GM19351 (cell line): ENCODE results near the gene TSHZ2.
A peak's percentile ranks its signal among the peaks of the same experiment; 100 is the strongest.

Experiments
- ATAC-seq: cut with Tn5 transposase; IDR thresholded peaks from one replicate; pipeline ENCODE4 v1.9.1; 2021; ENCODE audit warnings: mild to moderate bottlenecking, moderate library complexity; ENCODE audit not compliant: unreplicated experiment

Gene TSHZ2

DNA sequence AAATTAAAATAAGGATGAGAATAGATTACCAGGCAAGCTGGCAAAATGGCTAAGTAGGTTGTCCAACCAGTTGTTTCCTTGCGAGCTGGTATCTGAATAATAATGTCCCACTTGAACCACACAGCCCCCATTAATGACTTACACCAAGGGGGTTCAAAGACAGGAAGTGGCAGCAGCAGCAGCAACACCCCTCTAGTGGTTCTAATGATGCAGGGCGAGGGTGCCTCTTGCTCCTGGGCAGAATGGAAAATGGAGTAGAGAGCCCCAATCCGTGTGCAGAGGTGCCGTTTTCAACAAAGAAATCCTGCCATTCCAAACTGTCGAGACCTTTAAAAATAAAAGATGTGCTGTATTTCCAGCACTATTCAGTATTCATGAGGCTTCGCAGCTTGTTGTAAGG is 218.1 kb downstream of the TSHZ2 start:
- ATAC-seq, result no peak

DNA sequence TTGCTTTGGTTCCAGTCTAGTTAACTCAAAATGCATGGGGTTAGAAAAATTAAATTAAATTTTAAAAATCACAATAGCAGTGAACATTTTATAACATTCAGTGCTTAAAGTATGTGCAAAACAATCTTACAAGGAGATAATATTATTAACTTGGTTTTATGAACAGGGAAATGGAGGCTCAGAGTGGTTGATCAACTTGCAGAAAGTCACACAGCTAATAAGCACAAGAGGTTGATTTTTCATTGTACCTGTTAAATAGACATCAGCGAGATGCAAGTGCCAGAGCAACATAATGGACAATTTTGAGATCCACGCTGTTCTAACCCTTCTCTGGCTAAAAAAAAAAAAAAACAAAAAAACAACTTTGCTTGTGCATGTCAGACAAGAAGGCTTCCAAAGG is 219.8 kb downstream of the TSHZ2 start:
- no peak for ATAC-seq

DNA sequence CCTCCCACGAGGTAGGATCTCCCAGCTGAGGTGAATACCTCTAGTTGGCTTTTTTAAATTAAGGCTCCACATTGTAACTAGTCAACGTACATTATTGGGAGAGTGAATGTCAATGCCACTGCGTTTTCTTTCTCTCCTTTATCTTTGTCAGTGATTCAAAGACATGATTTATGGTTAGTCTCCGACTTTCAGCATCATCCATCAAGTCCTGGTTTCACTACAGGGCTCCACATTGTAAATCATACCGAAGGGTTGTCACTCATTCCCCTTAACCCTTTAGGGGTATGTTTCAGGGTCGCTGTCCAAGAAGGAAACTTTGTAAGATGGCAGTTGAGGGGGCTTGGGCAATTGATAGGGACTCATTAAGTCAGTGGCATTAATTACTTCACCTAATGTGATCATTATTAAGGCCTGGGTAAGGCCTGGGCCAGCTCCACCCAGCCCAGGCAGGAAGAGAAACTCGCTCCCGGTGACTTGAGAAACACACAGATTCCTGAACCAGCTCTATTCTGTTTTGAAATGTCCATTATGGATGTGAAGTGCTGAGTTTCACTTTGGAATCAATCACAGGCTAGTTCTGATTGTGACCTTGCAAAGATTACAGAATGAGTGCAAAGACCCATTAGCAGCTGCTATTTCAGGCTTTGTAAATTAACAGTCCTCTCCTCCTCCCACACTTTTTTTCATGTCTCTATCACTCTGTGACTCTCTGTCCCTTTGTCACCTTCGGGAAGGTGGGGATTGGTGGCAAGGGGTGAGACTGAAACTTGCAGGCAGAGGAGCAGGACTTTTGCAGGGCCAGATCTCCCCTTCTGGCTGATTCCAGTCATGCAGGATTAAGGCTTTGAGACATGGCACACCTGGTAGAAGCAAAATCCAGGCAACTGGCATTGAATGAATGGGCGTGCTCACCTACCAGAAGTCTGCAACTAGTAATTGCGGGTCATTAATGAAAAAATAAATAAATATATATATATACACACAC is 222.4 kb downstream of the TSHZ2 start:
- ATAC-seq, result no peak

DNA sequence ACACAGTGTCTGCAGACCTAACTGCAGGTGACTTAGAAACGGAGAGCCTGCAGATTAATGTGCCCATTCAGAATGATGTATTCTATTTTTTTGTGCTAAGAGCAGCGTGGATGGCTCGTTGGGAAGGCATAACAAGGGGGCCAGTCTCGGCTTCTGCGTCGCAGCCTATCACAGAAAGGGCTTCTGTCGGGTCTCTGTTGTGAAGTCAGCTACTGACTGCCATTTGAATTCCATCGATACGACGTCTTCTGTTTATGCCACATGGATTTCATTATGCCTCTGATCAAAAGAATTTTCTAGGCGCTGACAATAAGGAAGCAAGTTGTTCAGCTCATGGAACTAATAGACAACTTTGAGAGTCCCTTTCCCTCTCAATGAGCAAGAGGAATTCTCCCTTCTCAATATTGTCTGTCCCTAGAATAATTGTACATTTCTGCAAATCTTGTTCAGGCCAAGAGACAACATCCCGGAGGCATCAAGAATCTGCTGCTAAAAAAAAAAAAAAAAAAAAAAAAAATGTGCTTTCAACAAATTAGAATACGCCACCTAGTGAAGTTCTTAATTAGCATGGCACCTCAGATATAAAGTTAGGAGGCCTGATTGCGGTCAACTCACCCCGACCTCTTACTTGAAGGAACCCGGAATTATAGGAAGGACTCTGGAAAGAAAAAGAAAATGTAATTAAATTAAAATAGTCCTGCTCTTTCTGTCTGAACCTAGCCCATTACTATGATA is 223.9 kb downstream of the TSHZ2 start:
- ATAC-seq, result no peak

DNA sequence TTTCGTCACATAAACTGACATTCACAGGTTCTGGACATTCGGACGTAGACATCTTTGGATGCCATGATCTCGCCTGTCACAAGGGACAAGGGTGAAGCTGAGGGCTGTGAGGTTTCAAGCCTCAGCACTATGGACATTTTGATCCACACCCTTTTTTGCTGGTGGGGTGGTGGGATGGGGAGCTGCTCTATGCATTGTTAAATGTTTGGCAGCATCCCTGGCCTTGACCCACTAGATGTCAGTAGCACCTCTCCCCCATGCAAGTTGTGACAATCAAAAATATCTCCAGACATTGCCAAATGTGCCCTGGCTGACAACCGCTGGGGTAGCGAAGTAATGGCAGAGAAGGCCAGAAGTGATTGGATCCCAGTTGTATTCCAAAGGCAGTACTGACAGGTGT is 229.4 kb downstream of the TSHZ2 start:
- ATAC-seq, result no peak

DNA sequence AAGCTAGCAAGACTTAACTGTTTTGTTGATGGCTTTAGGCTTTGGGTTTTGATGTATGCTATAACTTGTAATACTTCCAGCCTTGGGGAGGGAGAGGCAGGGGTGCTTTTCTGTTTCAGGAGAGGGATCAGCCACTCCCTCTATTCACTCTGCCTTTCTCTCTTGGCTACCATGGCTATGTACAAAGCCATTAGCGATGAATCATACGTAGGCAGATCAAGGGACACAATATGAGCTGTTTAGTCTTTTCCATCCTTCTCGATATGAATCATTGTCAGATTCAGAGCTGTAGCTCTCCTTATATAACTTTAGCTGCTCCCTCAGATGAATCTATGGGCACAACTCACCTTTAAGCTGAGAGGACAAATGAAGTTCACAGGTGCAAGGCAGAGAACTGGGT is 230.6 kb downstream of the TSHZ2 start:
- no peak for ATAC-seq

DNA sequence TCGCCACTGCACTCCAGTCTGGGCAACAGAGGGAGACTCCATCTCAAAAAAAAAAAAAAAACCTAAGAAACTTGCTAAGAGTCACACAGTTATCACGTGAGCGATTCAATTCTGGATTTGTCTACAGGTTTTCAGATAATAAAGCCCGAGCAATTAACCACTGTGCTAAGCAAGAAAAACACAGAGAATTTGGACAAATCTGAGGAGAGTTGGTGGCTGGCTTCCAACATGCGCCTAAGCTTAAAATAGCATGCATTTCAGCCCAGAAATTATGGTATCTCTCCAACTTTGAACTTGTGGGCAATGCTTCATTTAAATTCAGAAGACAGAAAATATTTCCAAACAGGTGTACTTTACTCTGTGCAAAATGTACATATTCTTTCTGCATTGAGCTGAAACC is 232.9 kb downstream of the TSHZ2 start:
- no peak for ATAC-seq

DNA sequence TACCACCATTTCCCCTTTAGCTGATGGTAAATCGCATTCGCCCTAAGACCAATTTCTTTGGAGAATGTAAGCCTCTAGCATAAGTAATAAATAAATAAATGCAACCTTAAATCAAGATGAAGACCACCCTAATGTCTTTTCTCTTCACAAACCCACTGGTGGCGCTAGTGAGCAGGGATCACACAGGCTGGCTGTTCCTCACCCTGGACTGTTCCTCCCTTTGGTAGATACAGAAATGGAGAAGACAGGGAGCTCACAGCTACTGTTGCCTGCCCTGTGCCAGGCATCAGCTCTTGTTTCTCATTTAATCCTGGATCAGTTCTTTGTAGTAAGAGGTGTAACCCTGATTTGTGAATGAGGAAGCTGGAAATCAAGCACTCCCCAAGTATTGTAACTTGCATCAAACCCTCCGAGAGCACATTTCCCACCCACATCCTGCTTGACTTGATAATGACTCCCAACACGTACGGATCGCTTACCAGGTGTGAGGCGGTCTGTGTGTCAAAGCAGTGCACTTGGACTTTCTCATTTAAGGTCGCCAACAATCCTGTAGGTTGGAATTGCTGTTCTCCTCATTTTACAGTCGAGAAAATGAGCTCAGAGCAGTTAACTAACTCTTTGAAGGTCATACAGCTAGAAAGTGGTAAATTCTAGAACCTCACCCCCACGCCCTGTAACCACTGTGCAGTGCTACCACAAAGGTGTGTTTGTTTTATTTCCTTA is 236.1 kb downstream of the TSHZ2 start:
- no peak for ATAC-seq

DNA sequence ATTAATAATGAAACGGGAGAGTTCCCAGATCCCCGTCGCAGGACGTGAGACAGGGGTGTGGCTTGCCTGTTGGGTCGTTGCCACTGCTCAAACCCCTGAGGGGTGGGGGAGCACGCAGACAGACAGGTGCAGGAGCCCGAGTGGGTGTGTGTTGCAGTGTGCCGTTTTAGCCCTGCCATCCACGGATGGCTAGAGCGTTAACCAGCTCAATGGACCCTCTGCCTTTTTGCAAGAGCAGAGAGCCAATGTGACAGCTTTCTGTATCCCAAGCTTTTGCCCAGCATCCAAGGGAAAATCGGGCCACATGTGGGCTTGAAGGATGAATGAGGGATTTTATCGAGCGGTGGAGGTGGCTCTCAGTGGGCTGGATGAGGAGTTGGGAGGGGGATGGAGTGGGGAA is 237.9 kb downstream of the TSHZ2 start:
- no peak for ATAC-seq

DNA sequence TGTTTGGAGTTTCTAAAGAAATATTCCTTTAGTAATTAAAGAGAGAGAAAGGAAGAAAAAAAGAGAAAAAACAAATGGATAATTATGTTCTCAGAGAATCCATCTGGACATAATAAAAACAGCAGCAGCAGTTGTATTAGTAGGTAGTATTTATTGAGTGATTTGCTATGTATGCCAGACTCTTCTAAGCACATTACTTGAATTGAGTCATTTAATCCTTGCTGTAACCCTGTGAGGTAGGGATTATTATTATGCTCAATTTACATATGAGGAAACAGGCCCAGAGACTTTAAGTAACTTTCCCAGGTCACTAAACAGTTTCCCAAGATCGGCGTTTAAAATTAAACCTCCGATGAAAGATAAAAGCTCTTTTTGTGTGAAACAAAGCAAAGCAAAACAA is 238.8 kb downstream of the TSHZ2 start:
- ATAC-seq, result no peak

DNA sequence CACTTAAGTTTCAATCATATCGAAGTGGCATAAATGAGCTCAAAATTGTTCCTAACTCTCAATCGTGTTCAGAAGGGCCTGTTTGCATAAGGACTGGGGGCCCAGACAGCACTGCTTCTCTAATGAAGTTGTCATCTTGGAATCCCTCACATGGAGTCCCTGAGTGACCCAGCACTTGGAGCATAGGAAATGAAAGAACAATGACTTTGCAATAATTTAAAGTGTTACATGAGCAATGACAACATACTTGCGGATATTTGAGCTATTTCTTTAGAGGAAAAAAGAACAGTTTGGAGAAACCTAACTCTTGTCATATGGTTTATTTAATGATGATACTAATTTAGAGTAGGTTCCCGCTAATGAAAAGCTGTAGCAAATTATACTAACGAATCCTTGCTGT is 239.9 kb downstream of the TSHZ2 start:
- no peak for ATAC-seq

DNA sequence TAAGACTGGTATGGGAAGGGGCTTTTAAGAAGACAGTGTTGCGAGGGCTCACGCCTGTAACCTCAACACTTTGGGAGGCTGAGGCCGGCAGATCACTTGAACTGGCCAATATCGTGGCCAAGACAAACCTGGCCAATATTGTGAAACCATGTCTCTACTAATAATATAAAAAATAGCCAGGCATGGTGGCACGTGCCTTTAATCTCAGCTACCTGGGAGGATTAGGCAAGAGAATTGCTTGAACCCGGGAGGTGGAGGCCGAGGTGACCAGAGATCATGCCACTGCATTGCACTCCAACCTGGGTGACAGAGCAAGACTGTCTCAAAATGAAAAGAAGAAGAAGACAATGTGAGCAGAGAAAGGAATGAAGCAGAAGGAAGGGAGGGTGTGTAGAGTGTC is 242.2 kb downstream of the TSHZ2 start:
- no peak for ATAC-seq

DNA sequence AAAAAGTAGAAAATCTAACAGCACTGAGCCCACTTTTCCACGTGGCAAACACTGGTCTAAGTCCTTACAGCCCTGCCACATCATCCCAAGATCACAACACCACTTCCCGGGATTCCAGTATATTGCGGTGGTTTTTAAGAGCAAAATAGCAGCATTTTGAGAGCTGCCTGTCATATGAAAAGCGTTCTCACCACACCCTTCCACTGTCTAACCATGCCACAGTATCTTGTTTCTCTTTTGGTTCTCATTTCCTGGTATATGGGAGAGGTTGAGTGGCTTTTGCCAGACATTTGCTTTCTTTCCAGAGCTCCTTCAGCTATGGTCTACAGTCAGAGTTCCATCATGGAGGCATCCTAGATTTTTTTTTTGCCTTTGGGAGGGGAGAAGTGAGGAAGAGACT is 243.0 kb downstream of the TSHZ2 start:
- no peak for ATAC-seq

DNA sequence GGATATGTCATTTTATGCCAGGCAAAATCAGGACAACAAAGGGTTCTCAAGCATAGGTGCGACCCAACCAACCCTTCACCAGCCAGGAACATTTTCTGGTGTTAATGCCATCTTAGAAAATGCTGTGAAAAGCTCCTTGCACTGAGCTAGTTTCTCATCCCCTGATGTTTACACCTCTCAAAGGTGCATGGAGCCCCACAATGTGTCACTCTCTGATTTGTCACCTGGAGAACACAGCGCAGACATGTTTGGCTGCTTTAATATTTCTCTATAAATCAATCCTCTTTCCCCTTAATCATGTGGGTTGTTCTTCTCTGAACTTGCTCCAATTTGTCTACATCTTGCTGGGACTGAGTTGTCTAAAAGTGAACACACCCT is 244.3 kb downstream of the TSHZ2 start:
- no peak for ATAC-seq

DNA sequence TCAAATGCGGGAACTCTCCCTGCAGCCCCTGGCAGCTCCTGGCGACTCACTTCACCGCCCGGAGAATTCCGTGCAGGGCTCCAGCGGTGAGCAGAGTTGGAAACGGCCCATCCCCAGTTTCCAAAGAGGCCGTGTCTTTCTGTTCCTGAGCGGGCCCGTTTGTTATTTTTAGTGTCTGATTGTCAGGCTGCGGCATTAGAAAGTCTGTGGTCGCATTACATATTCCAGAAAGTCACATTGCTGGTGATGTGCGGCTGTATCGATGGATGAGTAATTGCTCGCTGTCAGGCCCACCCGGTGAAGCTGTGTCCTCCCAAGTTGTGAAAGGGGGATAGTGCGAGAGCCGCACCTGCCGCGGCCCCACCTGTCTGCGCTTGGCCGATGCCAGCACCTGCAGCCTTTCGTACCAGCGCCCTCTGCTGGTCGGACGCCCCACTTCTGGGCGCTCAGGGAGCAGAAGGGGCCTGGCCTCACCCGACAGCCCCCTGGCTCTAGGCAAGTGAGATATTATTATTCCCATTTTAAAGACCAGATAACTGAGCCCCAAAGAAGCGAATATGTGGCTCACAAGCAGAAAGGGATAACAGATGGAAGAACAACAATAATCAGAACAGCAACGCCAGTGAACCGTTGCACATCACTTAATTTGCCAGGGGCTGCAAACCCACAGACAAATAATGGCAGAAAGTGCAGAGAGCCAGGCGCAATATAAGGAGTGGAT is 244.9 kb downstream of the TSHZ2 start:
- peak; percentile 80 for ATAC-seq

DNA sequence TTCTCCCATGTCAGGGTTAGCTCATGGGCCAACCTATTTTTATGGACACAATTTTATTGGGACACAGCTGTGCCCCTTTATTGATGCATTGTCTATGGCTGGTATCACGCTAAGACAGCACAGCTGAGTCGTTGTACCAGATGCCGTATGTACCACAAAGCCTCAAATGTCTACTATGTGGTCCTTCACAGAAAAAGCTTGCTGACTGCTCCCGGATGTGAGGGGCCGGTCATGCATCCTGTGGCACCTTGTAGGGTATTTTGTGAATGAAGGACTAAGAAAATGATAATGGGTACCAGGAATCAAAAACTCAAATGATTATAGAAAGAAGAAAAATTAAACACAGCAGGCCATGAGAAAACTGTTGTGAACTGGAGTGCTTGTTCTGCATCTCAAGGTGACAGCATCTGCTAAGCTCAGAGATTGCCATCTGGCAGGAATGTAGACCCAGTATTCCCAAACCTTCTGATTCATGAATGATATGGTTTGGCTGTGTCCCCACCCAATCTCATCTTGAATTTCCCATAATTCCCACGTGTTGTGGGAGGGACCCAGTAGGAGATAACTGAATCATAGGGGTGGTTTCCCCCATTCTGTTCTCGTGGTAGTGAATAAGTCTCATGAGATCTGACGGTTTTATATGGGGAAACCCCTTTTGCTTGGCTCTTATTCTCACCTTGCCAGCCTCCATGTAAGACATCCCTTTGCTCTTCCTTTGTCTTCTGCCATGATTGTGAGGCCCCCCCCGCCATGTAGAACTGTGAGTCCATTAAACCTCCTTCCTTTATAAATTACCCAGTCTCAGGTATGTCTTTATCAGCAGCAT is 248.5 kb downstream of the TSHZ2 start:
- ATAC-seq, result no peak

DNA sequence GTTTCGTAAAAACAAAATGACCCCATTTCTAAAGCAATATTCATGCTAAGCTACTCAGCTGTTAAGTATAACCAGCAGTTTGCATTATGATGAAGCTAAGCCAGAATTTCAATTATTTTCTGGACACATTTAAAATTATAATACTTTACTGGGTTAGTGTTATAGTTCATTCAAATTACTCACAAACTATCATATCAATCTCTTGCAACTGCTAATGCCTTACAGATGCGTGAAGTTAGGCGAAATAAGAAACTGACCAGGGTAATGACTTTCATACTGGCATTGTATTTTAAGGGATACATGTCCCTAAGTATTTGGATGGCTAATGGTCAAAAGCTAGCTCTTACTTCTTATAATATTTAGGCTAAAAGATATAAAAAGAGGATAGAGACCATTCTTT is 249.6 kb downstream of the TSHZ2 start:
- no peak for ATAC-seq

DNA sequence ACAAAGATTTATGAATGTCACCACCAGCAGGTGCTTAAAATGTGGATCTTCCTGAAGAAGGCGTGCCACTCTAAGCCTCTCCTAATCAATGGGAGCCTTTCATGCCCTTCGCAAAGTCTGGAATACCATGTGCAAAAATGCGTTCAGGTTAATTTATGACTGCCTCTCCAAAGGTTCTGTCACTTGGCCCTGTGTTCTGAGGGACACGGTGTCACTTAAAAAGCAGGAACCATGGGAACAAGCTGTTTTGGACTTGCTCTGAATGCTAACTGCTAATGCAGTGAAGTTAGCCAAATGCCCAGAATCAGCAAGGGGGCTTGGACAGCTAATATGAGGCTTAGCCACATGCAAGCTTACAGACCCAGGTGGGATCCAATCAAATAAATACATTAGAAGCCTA is 250.3 kb downstream of the TSHZ2 start:
- no peak for ATAC-seq

DNA sequence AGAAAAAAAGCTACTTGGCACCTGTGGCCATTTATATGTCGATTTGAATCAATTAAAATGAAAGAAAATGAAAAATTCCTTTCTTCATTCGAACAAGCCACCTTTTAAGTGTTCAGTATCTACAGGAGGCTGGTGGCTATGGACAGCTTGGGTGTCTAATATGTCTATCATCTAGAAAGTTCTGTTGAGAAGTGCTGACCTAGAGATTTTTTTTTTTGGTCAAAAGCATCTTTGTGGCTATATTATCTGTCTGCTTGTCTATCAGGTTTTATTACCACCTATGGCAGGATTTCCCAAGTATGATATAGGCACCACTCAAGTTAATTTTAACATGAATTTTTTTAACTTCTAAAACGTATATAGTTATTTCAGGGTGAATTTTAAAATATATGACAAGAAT is 250.8 kb downstream of the TSHZ2 start:
- ATAC-seq, result no peak

DNA sequence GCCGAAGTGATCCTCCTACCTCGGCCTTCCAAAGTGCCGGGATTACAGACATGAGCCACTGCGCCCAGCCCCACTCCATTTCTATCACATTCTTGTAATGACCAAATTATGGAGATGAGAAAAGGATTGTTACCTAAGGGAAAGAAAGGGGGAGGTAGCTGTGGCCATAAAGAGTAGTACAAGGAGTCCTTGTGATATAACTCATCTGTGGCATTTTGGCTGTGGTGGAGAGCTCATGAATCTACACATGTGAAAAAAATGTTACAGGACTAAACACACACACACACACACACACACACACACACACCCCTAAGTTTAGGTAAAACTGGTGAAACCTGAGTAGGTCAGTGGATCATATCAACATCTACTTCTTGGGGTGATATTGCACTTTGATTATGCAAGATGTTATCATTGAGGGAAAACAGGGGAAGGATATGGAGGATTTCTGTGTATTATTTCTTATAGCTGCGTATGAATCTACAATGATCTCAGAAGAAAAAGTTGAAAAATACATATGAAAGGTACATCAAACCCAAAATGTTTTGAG is 251.5 kb downstream of the TSHZ2 start:
- ATAC-seq, result no peak
